Esophagus squamous epithelium (tissue), 4 donors: ENCODE results near the gene GRK5.

Source experiments
- CTCF ChIP-seq, 6 experiments: fragments of 450-650 bp in 4 of 6; fragments of 200-600 bp in 2 of 6; sonication (generic) in 2 of 6; IDR thresholded peaks; one replicate each; pipeline ENCODE4 v1.5.1; 2016 to 2019; ENCODE audit warnings: antibody characterized with exemption in 6 of 6, mild to moderate bottlenecking in 4 of 6, moderate library complexity in 4 of 6
- POLR2A ChIP-seq, 4 donors: fragments of 450-650 bp; IDR thresholded peaks; one replicate each; pipeline ENCODE4 v1.6.1; 2017; ENCODE audit warnings: antibody characterized with exemption in 4 of 4, mild to moderate bottlenecking in 4 of 4, moderate library complexity in 3 of 4

GRCh38 chr10:119257899-119258419 is 50.6 kb downstream of the GRK5 start:
- no peak for TF ChIP-seq CTCF (IDR thresholded peaks at IDR 0.05)
- TF ChIP-seq POLR2A (IDR thresholded peaks at IDR 0.05): no peak
